Stimulated activated CD8-positive, alpha-beta memory T cell treated with anti-CD3 and anti-CD28 coated beads, Interleukin-15, amount 100 ng/mL, for 24 hours (primary cell): ENCODE data around the gene PEX14.

ENCODE experiments used
- DNase-seq: peaks from one replicate; pipeline ENCODE4 v3.0.0-alpha.2; 2020; ENCODE audit warnings: low read depth

Gene PEX14

GRCh38 chr1:10597492-10598388, 123.0 kb downstream of the PEX14 start:
- no peak for DNase-seq

- no peak for DNase-seq
These were observed 123.6 kb downstream of the PEX14 start for GRCh38 chr1:10598389-10598702.

- no peak for DNase-seq
These were observed 124.6 kb downstream of the PEX14 start for GRCh38 chr1:10599194-10599861.

GRCh38 chr1:10601342-10602070, 126.8 kb downstream of the PEX14 start:
- DNase-seq, result no peak

GRCh38 chr1:10602936-10603335, 128.2 kb downstream of the PEX14 start:
- DNase-seq, result no peak

- DNase-seq, result no peak
These were observed 130.2 kb downstream of the PEX14 start for GRCh38 chr1:10604966-10605365.

- DNase-seq, result no peak
These were observed 131.3 kb downstream of the PEX14 start for GRCh38 chr1:10606064-10606463.

GRCh38 chr1:10607228-10607627, 132.5 kb downstream of the PEX14 start:
- no peak for DNase-seq

GRCh38 chr1:10608690-10609089, 133.9 kb downstream of the PEX14 start:
- DNase-seq, result no peak

GRCh38 chr1:10610901-10611600, 136.3 kb downstream of the PEX14 start:
- DNase-seq, result no peak

- DNase-seq, result no peak
These were observed 137.8 kb downstream of the PEX14 start for GRCh38 chr1:10612436-10613160.

GRCh38 chr1:10613340-10613739, 138.6 kb downstream of the PEX14 start:
- no peak for DNase-seq

- no peak for DNase-seq
These were observed 139.1 kb downstream of the PEX14 start for GRCh38 chr1:10613861-10614260.

GRCh38 chr1:10614377-10615225, 139.9 kb downstream of the PEX14 start:
- DNase-seq, result no peak

GRCh38 chr1:10615332-10615731, 140.6 kb downstream of the PEX14 start:
- no peak for DNase-seq

- no peak for DNase-seq
These were observed 141.4 kb downstream of the PEX14 start for GRCh38 chr1:10615932-10616671.

- no peak for DNase-seq
These were observed 141.9 kb downstream of the PEX14 start for GRCh38 chr1:10616696-10617095.

- DNase-seq, result no peak
These were observed 142.6 kb downstream of the PEX14 start for GRCh38 chr1:10617318-10617717.

- no peak for DNase-seq
These were observed 143.5 kb downstream of the PEX14 start for GRCh38 chr1:10617931-10618885.
